Prostate gland (tissue), 2 donors: ENCODE results near the gene OR52H1. TPM values are rescaled to one million over a fixed set of nuclear protein-coding genes. Genes with fewer than 3 reads are reported as not detected.

Experiments used
- DNase-seq: peaks from one replicate; pipeline ENCODE4 v3.0.0-alpha.2; 2019; ENCODE audit warnings: low spot score
- H3K27ac ChIP-seq, 2 donors: fragments of 200-600 bp; sonication (generic); 2 replicates each; pipeline ENCODE4 v1.5.1; 2017 to 2019
- H3K27me3 ChIP-seq: fragments of 200-600 bp; sonication (generic); replicated peaks from 2 replicates; pipeline ENCODE4 v1.5.1; 2019; ENCODE audit not compliant: insufficient read depth
- H3K36me3 ChIP-seq, 2 donors: fragments of 200-600 bp; sonication (generic); 1 replicate in 1 of 2; 2 replicates in 1 of 2; pipeline versions ENCODE4 v1.5.1 to v1.8.1; 2017 to 2019
- H3K4me1 ChIP-seq: fragments of 200-600 bp; sonication (generic); replicated peaks from 2 replicates; pipeline ENCODE4 v1.5.1; 2019
- H3K4me3 ChIP-seq, 2 donors: fragments of 200-600 bp; sonication (generic); 2 replicates each; pipeline ENCODE4 v1.5.1; 2017 to 2019
- H3K9me3 ChIP-seq: fragments of 200-600 bp; sonication (generic); 2 replicates; pipeline ENCODE4 v1.5.1; 2017
- CTCF ChIP-seq, 4 experiments: fragments of 200-600 bp in 2 of 4; fragments of 450-650 bp in 2 of 4; sonication (generic) in 2 of 4; IDR thresholded peaks; 1 replicate in 3 of 4; 2 replicates in 1 of 4; pipeline ENCODE4 v1.5.1; 2016 to 2019; ENCODE audit warnings: antibody characterized with exemption in 4 of 4, mild to moderate bottlenecking in 2 of 4, moderate library complexity in 2 of 4
- POLR2A ChIP-seq: fragments of 450-650 bp; IDR thresholded peaks from one replicate; pipeline ENCODE4 v1.6.1; 2016; ENCODE audit warnings: antibody characterized with exemption, mild to moderate bottlenecking
- POLR2AphosphoS5 ChIP-seq: sonication (generic); formaldehyde crosslinking; IDR thresholded peaks from one replicate; pipeline ENCODE4 v1.6.1; 2017; ENCODE audit warnings: antibody characterized with exemption
- WGBS: methylation state at CpG from one replicate; pipeline ENCODE4 v1.1.5; 2018; 5-methylcytosine and 5-hydroxymethylcytosine counted together
- intact Hi-C: fragments of 100-400 bp; cut with DNase I; formaldehyde crosslinking; loops from one replicate; pipeline ENCODE4 v1.14.2; 2022
- total RNA-seq, 2 donors: library from RNA; depleted of rRNA; stranded (reverse); fragments of >200 nt; gene quantifications; one replicate each; pipeline ENCODE4 v1.1.0, GENCODE V29; 2016

The OR52H1 gene
- total RNA-seq, 2 donors from 2014 or later: 0.57 TPM; not detected in 1

GRCh38 chr11:5524756-5525155, 23.6 kb downstream of the OR52H1 start:
- H3K27me3 ChIP-seq: no peaks in the 10 kb centered on the region
- no peaks in the 10 kb centered on the region for H3K36me3 ChIP-seq
- intact Hi-C loops: no loop called here
- H3K4me3 ChIP-seq: no peak overlapping the region
- H3K27ac ChIP-seq: no peak overlapping the region
- H3K4me1 ChIP-seq: no peaks in the 10 kb centered on the region
- TF ChIP-seq CTCF (IDR thresholded peaks at IDR 0.05) (no peak), POLR2A (no peak), POLR2AphosphoS5 (no peak)
- no peaks in the 10 kb centered on the region for H3K9me3 ChIP-seq
- WGBS: 68% methylated on average over 3 of the region's 3 CpGs
- DNase-seq: no peak

- Histone ChIP-seq H3K9me3 (no peaks in the 10 kb centered on the region), H3K27ac (no peak overlapping the region), H3K4me1 (no peaks in the 10 kb centered on the region), H3K36me3 (no peaks in the 10 kb centered on the region), H3K27me3 (no peaks in the 10 kb centered on the region), H3K4me3 (no peak overlapping the region)
- 98% methylated on average over 2 of the region's 2 CpGs for whole genome bisulfite sequencing
- DNase-seq: no peak
- intact Hi-C loops: no loop called here
- TF ChIP-seq CTCF (IDR thresholded peaks at IDR 0.05) (no peak), POLR2A (no peak), POLR2AphosphoS5 (no peak)
Measured at GRCh38 chr11:5522308-5522707, 26.0 kb downstream of the OR52H1 start.

- TF ChIP-seq CTCF (IDR thresholded peaks at IDR 0.05): no peak
- TF ChIP-seq POLR2AphosphoS5: no peak
- no peak for TF ChIP-seq POLR2A
- WGBS: 91% methylated on average over 4 of the region's 4 CpGs
- H3K4me3 ChIP-seq: no peak overlapping the region
Measured at GRCh38 chr11:5521540-5521939, 26.8 kb downstream of the OR52H1 start.

GRCh38 chr11:5516599-5516998, 31.7 kb downstream of the OR52H1 start, which contains the start of gene UBQLNL:
UBQLNL (minus strand) TSS chr11:5516699; CDS start chr11:5516441, 258 bp downstream.
- Histone ChIP-seq H3K9me3 (no peaks in the 10 kb centered on the region), H3K27ac (no peak within 1 kb of the TSS), H3K36me3 (no peaks in the 10 kb centered on the region), H3K27me3 (no peaks in the 10 kb centered on the region), H3K4me1 (no peaks in the 10 kb centered on the region), H3K4me3 (no peak within 1 kb of the TSS)
- no peak for DNase-seq
- TF ChIP-seq CTCF (IDR thresholded peaks at IDR 0.05) (no peak), POLR2A (no peak), POLR2AphosphoS5 (no peak)
- intact Hi-C loops: no loop called here
- 92% methylated on average over 2 of the region's 2 CpGs for WGBS

More at GRCh38 chr11:5521540-5521939, 26.8 kb downstream of the OR52H1 start:
- Histone ChIP-seq H3K27ac (no peak overlapping the region), H3K4me1 (no peaks in the 10 kb centered on the region), H3K36me3 (no peaks in the 10 kb centered on the region), H3K9me3 (no peaks in the 10 kb centered on the region), H3K27me3 (no peaks in the 10 kb centered on the region)
- intact Hi-C loops: no loop called here
- no peak for DNase-seq

GRCh38 chr11:5514841-5515240, 33.5 kb downstream of the OR52H1 start:
- Histone ChIP-seq H3K4me3 (no peak overlapping the region), H3K27ac (no peak overlapping the region), H3K27me3 (no peaks in the 10 kb centered on the region), H3K4me1 (no peaks in the 10 kb centered on the region), H3K9me3 (no peaks in the 10 kb centered on the region), H3K36me3 (no peaks in the 10 kb centered on the region)
- no peak for DNase-seq
- TF ChIP-seq POLR2A (no peak), POLR2AphosphoS5 (no peak), CTCF (IDR thresholded peaks at IDR 0.05) (no peak)
- intact Hi-C loops: no loop called here
